Measurements from ENCODE around the gene DENND1C. TPM values are rescaled to one million over a fixed set of nuclear protein-coding genes. Genes with fewer than 3 reads are reported as not detected.

Gene DENND1C
- total RNA-seq, 1 experiment from 2014 or later = not detected

DNA sequence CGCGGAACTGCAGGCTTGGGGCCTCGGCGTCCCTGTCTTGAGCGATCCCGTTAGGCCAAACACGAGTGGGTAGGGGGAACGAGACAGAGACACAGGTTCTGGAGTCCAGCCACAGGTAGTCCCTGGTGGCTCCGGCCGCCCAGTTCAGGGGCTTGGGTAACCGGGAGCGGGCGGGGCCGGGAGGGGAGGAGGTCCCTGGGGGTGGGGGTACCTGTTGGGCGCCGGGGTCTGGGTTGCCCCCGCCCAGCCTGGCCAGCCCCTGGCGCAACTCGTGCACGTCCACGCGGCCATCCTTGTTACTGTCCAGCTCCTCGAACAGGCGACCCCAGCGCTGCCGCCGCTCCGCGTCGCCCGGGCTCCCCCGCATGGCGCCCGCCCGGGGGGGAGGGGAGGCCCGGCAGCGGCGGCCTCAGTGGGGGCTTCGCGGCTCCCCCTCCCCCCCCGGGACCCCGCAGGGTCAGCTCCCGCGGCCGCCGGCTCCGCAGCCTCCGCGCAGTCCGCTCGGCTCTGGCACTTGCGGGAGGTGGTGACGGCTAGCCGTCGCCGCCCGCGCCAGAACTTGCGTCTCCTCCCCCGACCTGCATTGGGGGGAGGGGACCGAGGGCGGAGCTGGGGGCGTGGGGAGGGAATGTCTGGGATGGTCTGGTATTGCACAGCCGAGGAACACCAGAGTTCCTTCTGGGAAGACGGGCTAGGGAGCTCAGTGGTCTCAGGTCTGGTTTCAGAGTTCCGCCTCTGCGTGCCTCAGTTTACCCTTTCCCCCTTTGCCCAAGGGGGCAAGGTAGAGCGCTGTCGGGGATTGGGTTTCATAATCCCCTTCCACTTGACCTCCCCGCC is 22.1 kb downstream of the DENND1C start, which contains the start of gene SLC25A23:
Gene SLC25A23 (minus strand): TSS at position 531 of the 837 bp plus-strand sequence. CDS start 164 bp downstream, at position 367.
- intact Hi-C loops (cut with micrococcal nuclease; ENCODE audit: unreplicated experiment) = loop anchor here (5.0 kb wide), 3 partner anchors 37 to 403 kb away; partner anchors contain the start of genes GPR108, KHSRP and TRIP10
- POLR2A ChIA-PET (ENCODE audit: unreplicated experiment) = interaction anchor here (0.6 to 0.7 kb wide), 3 partner anchors 71 to 1955 kb away, joined by 3 to 6 read pairs (median 3); partner anchors contain the start of gene TNFSF9
- Histone ChIP-seq H3K27ac (peak within 1 kb of the TSS; percentile 88), H3K9me2 (ENCODE audit: insufficient read depth) (no peaks in the 10 kb centered on the region), H3K9me3 (ENCODE audit: insufficient read depth, low read depth) (no peaks in the 10 kb centered on the region), H3K4me2 (peak within 1 kb of the TSS; percentile 77), H4K20me1 (ENCODE audit: insufficient read depth) (no peaks in the 10 kb centered on the region), H3K36me3 (ENCODE audit: low read depth) (no peaks in the 10 kb centered on the region), H3K27me3 (ENCODE audit: insufficient read depth, low read depth) (no peaks in the 10 kb centered on the region), H2AFZ (peak within 1 kb of the TSS; percentile 90), H3K4me3 (peak within 1 kb of the TSS; percentile 68), H3F3A (ENCODE audit: insufficient read depth, low read depth) (peaks cover 7% of the 10 kb centered on the region; the same call in 1 of the 2 replicates), H3K79me2 (ENCODE audit: low read depth) (peaks cover 1% of the 10 kb centered on the region; the same call in 1 of the 2 replicates), H3K4me1 (replicated peaks; ENCODE audit: insufficient read depth) (no peaks in the 10 kb centered on the region)
- no TSS peak for BruUV-seq (replicated peaks)
- DNase-seq = peak in 1 of 2 experiments; percentile 77
- TF ChIP-seq CTCF (conservative IDR thresholded peaks at IDR 0.05) (no peak), EZH2 (IDR thresholded peaks at IDR 0.05; ENCODE audit: low read depth) (no peak)
- CTCF ChIA-PET = no interaction called here

DNA sequence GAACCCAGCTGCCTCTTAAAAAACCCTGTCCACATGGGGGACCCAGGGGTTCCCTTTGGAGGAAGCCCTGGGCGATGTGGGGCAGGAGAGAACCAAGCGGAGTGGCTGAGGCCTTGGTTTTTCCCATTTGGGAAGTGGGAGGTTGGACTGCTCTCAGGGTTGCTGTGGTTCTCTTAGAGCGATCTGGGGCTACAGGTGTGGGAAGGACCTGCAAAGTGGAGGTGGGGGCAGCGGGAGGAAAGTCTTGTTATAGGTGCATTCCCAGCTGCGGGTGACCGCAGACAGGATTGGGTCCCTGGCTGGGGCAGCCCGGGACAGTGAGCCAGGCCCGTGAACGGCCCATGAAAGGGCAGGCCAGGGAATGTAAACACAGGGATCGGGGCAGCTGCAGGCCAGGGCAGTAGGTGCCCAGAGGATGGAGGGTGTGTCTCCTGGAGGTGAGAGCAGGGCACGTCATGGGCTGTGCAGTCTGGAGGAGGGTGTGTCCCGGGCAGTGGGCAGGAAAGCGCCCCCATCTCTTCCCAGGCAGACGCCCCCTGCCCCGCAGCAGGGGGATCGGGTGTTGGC is 22.8 kb downstream of the DENND1C start:
- H2AFZ ChIP-seq = peak overlapping the region; percentile 48; the same call in 1 of the 2 replicates
- H3F3A ChIP-seq (ENCODE audit: insufficient read depth, low read depth) = peaks cover 6% of the 10 kb centered on the region; the same call in 1 of the 2 replicates
- H3K4me1 ChIP-seq (replicated peaks; ENCODE audit: insufficient read depth) = no peaks in the 10 kb centered on the region
- H4K20me1 ChIP-seq (ENCODE audit: insufficient read depth) = no peaks in the 10 kb centered on the region
- H3K27me3 ChIP-seq (ENCODE audit: insufficient read depth, low read depth) = no peaks in the 10 kb centered on the region
- H3K79me2 ChIP-seq (ENCODE audit: low read depth) = no peaks in the 10 kb centered on the region
- intact Hi-C loops (cut with micrococcal nuclease; ENCODE audit: unreplicated experiment) = no loop called here
- H3K27ac ChIP-seq = no peak overlapping the region
- no peak for DNase-seq
- H3K36me3 ChIP-seq (ENCODE audit: low read depth) = no peaks in the 10 kb centered on the region
- no peaks in the 10 kb centered on the region for H3K9me3 ChIP-seq (ENCODE audit: insufficient read depth, low read depth)
- BruUV-seq (replicated peaks) = TSS peak; percentile 41
- peak overlapping the region; percentile 77 for H3K4me2 ChIP-seq
- ChIA-PET POLR2A (ENCODE audit: unreplicated experiment) (interaction anchor here (0.6 kb wide), 2 partner anchors 922 to 1956 kb away, joined by 3 to 6 read pairs; no protein-coding TSS in a partner anchor), CTCF (no interaction called here)
- TF ChIP-seq EZH2 (IDR thresholded peaks at IDR 0.05; ENCODE audit: low read depth) (no peak), CTCF (conservative IDR thresholded peaks at IDR 0.05) (no peak)
- H3K4me3 ChIP-seq = peak overlapping the region; percentile 68
- H3K9me2 ChIP-seq (ENCODE audit: insufficient read depth) = no peaks in the 10 kb centered on the region

DNA sequence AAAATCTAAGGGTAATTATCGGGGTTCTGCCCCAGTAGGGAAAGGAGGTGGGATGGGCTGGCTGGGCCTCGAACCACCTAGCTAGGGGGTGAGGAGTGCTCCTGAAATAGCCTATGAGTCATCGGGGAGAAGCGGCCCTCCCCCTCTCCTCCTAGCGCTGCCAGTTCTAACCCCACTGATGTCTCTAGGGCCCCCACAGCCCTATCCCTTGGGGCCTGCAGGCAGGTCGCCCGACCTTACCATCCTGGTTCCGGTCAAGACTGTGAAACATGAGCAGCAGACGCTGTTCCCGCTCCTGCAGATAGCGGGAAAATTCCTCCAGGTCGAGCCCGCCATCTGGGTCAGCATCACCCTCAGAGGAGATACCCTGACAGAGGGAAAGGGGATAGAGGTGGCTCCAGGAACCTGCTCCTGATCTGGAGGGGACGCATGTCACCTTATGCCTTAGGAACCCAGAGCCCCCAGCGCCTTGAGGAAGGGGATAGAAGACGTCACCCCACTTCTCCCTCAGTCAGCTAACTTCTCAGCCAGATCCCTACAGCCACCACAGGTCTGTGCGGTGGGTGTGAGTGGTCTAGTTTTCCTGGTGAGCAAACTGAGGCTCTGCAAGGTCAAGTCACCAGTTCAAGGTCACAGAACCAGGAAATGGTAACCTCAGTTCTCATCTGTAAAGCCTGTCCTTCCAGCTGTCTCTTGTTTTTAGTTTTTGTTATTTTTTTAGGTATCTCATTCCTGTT is 23.5 kb downstream of the DENND1C start:
- Histone ChIP-seq H3K79me2 (ENCODE audit: low read depth) (no peaks in the 10 kb centered on the region), H3K4me1 (replicated peaks; ENCODE audit: insufficient read depth) (no peaks in the 10 kb centered on the region), H2AFZ (no peak overlapping the region), H3K9me2 (ENCODE audit: insufficient read depth) (no peaks in the 10 kb centered on the region), H3K36me3 (ENCODE audit: low read depth) (no peaks in the 10 kb centered on the region), H3K27me3 (ENCODE audit: insufficient read depth, low read depth) (no peaks in the 10 kb centered on the region), H3K27ac (no peak overlapping the region), H4K20me1 (ENCODE audit: insufficient read depth) (no peaks in the 10 kb centered on the region), H3F3A (ENCODE audit: insufficient read depth, low read depth) (no peaks in the 10 kb centered on the region), H3K4me2 (peak overlapping the region; percentile 77), H3K4me3 (peak overlapping the region; percentile 68; the same call in 1 of the 2 replicates), H3K9me3 (ENCODE audit: insufficient read depth, low read depth) (no peaks in the 10 kb centered on the region)
- POLR2A ChIA-PET (ENCODE audit: unreplicated experiment) = interaction anchor here (0.6 kb wide), 1 partner anchor 921 kb away, joined by 3 read pairs; no protein-coding TSS in a partner anchor
- CTCF ChIA-PET = no interaction called here
- intact Hi-C loops (cut with micrococcal nuclease; ENCODE audit: unreplicated experiment) = no loop called here
- no TSS peak for BruUV-seq (replicated peaks)
- no peak for TF ChIP-seq CTCF (conservative IDR thresholded peaks at IDR 0.05)
- TF ChIP-seq EZH2 (IDR thresholded peaks at IDR 0.05; ENCODE audit: low read depth) = no peak
- no peak for DNase-seq

All from PC-9 (cell line).